GM23338 (cell line): Measurements from ENCODE around the gene IKZF1. TPM values are rescaled to one million over a fixed set of nuclear protein-coding genes. Genes with fewer than 3 reads are reported as not detected.

Source experiments
- ATAC-seq: fragments of 200-7000 bp; cut with Tn5 transposase; 3 replicates; pipeline ENCODE4 v1.9.1; 2020
- DNase-seq: peaks from one replicate; pipeline ENCODE4 v3.0.0-alpha.2; 2015; ENCODE audit warnings: low spot score
- H2AFZ ChIP-seq: fragments of 200-600 bp; sonication (generic); 2 replicates; pipeline ENCODE4 v1.8.0; 2016; ENCODE audit warnings: antibody characterized with exemption, mild to moderate bottlenecking, moderate library complexity
- H3F3A ChIP-seq: fragments of 200-600 bp; sonication (generic); replicated peaks from 2 replicates; pipeline ENCODE4 v1.8.0; 2017; ENCODE audit warnings: antibody characterized with exemption, mixed run types, low read depth
- H3K27ac ChIP-seq: fragments of 200-600 bp; sonication (generic); 2 replicates; pipeline ENCODE4 v1.6.1; 2016; ENCODE audit warnings: low read depth
- H3K27me3 ChIP-seq: fragments of 200-600 bp; sonication (generic); 2 replicates; pipeline ENCODE4 v1.8.0; 2016; ENCODE audit warnings: mild to moderate bottlenecking, mixed run types, moderate library complexity; ENCODE audit not compliant: insufficient read depth
- H3K36me3 ChIP-seq: fragments of 200-600 bp; sonication (generic); 2 replicates; pipeline ENCODE4 v1.8.0; 2016; ENCODE audit warnings: mild to moderate bottlenecking; ENCODE audit not compliant: insufficient read depth
- H3K4me1 ChIP-seq: fragments of 200-600 bp; sonication (generic); 2 replicates; pipeline ENCODE4 v1.8.0; 2016; ENCODE audit warnings: mild to moderate bottlenecking, moderate library complexity; ENCODE audit not compliant: insufficient read depth
- H3K4me2 ChIP-seq: fragments of 200-600 bp; sonication (generic); 2 replicates; pipeline ENCODE4 v1.7.1; 2017; ENCODE audit warnings: mixed run types
- H3K4me3 ChIP-seq: fragments of 200-600 bp; sonication (generic); 2 replicates; pipeline ENCODE4 v1.6.1; 2016; ENCODE audit warnings: mixed run types
- H3K79me2 ChIP-seq: fragments of 200-600 bp; sonication (generic); replicated peaks from 2 replicates; pipeline ENCODE4 v1.8.0; 2017; ENCODE audit warnings: mild to moderate bottlenecking; ENCODE audit not compliant: insufficient read depth
- H3K9me2 ChIP-seq: fragments of 200-600 bp; sonication (generic); 2 replicates; pipeline ENCODE4 v1.8.0; 2017; ENCODE audit not compliant: insufficient read depth
- H4K20me1 ChIP-seq: fragments of 200-600 bp; sonication (generic); replicated peaks from 2 replicates; pipeline ENCODE4 v1.8.0; 2017; ENCODE audit warnings: mild to moderate bottlenecking; ENCODE audit not compliant: insufficient read depth
- H3K27ac Mint-ChIP-seq: 2 replicates; pipeline ENCODE4 v1.8.0; 2020; ENCODE audit warnings: inconsistent platforms, mild to moderate bottlenecking, moderate library complexity, mixed read lengths
- H3K27me3 Mint-ChIP-seq: 3 replicates; pipeline ENCODE4 v1.8.0; 2022; ENCODE audit warnings: low read depth, mild to moderate bottlenecking, moderate library complexity, mixed read lengths, inconsistent platforms; ENCODE audit not compliant: insufficient read depth, poor library complexity
- H3K36me3 Mint-ChIP-seq: 3 replicates; pipeline ENCODE4 v1.8.0; 2021; ENCODE audit warnings: low read depth, mild to moderate bottlenecking, inconsistent platforms, moderate library complexity, mixed read lengths
- H3K4me1 Mint-ChIP-seq: 3 replicates; pipeline ENCODE4 v1.8.0; 2020; ENCODE audit warnings: mild to moderate bottlenecking, inconsistent platforms, mixed read lengths
- H3K4me3 Mint-ChIP-seq: 3 replicates; pipeline ENCODE4 v1.8.0; 2021; ENCODE audit warnings: moderate library complexity, mild to moderate bottlenecking, inconsistent platforms, mixed read lengths
- H3K9me3 Mint-ChIP-seq: 3 replicates; pipeline ENCODE4 v1.8.0; 2020; ENCODE audit warnings: moderate library complexity, mild to moderate bottlenecking, inconsistent platforms, mixed read lengths
- CREB1 ChIP-seq: fragments of 250-450 bp; sonication (Bioruptor Pico); IDR thresholded peaks from 2 replicates; pipeline ENCODE4 v1.5.0; 2020; ENCODE audit warnings: low read depth, mild to moderate bottlenecking, moderate library complexity
- CTCF ChIP-seq, 2 experiments: fragments of 200-600 bp in 1 of 2; sonication (generic) in 1 of 2; conservative IDR thresholded peaks; 2 replicates each; pipeline versions ENCODE4 v1.5.1 to v1.6.1; 2016 to 2017; ENCODE audit warnings: antibody characterized with exemption in 2 of 2, low read depth in 2 of 2, mild to moderate bottlenecking in 2 of 2, moderate library complexity in 1 of 2
- ETS1 ChIP-seq: IDR thresholded peaks from 2 replicates; pipeline ENCODE4 v1.6.1; 2016; ENCODE audit warnings: antibody characterized with exemption
- EZH2 ChIP-seq: fragments of 200-600 bp; sonication (generic); IDR thresholded peaks from one replicate; pipeline ENCODE4 v1.8.0; 2017; ENCODE audit warnings: antibody characterized with exemption, mild to moderate bottlenecking, low read depth; ENCODE audit not compliant: unreplicated experiment
- EZH2phosphoT487 ChIP-seq: fragments of 200-600 bp; sonication (generic); IDR thresholded peaks from one replicate; pipeline ENCODE4 v1.8.1; 2018; ENCODE audit warnings: antibody characterized with exemption; ENCODE audit not compliant: unreplicated experiment
- JUNB ChIP-seq: IDR thresholded peaks from one replicate; pipeline ENCODE4 v1.6.1; 2016; ENCODE audit warnings: antibody characterized with exemption; ENCODE audit not compliant: unreplicated experiment
- NANOG ChIP-seq: IDR thresholded peaks from 2 replicates; pipeline ENCODE4 v1.6.1; 2016; ENCODE audit warnings: antibody characterized with exemption, borderline replicate concordance
- REST ChIP-seq: IDR thresholded peaks from one replicate; pipeline ENCODE4 v1.6.1; 2018; ENCODE audit warnings: antibody characterized with exemption; ENCODE audit not compliant: unreplicated experiment
- ZNF462 ChIP-seq: fragments of 250-450 bp; sonication (Bioruptor Pico); IDR thresholded peaks from 2 replicates; pipeline ENCODE4 v1.5.0; 2020; ENCODE audit warnings: mild to moderate bottlenecking, moderate library complexity
- polyA plus RNA-seq: library from polyadenylated mRNA; unstranded; fragments of >200 nt; fragmentation: Nextera tagmentation; extraction: Ambion mirVana; gene quantifications from 2 replicates; pipeline ENCODE4 v1.2.1, GENCODE V29; 2016
- total RNA-seq: library from RNA; depleted of rRNA; stranded (reverse); fragments of >200 nt; shearing (Covaris generic); gene quantifications from 2 replicates; pipeline ENCODE4 v1.2.3, GENCODE V29; 2014

IKZF1 gene
- total and polyA plus RNA-seq, 2 experiments from 2014 or later, result 0.57 to 1.8 TPM

GRCh38 chr7:50399206-50399605 lies 94.7 kb downstream of the IKZF1 start:
- no peak overlapping the region for H3K4me3 ChIP-seq
- H3K9me2 ChIP-seq, result no peaks in the 10 kb centered on the region
- no peaks in the 10 kb centered on the region for H4K20me1 ChIP-seq
- no peaks in the 10 kb centered on the region for H3K27me3 ChIP-seq
- Mint-ChIP-seq H3K4me3 (no peak overlapping the region), H3K27ac (no peak overlapping the region), H3K27me3 (peaks cover 4% of the 10 kb centered on the region), H3K4me1 (no peaks in the 10 kb centered on the region), H3K36me3 (no peaks in the 10 kb centered on the region), H3K9me3 (no peaks in the 10 kb centered on the region)
- H3K79me2 ChIP-seq, result no peaks in the 10 kb centered on the region
- DNase-seq, result no peak
- no peak overlapping the region for H3K27ac ChIP-seq
- no peak overlapping the region for H2AFZ ChIP-seq
- no peaks in the 10 kb centered on the region for H3K4me1 ChIP-seq
- H3K4me2 ChIP-seq, result no peak overlapping the region
- H3K36me3 ChIP-seq, result no peaks in the 10 kb centered on the region
- no peak for ATAC-seq
- TF ChIP-seq ETS1 (no peak), ZNF462 (CRISPR knock-in tag) (no peak), EZH2 (no peak), CTCF (conservative IDR thresholded peaks at IDR 0.05; ENCODE audit: low read depth in 2 of 2) (no peak), CREB1 (CRISPR knock-in tag) (no peak), EZH2phosphoT487 (no peak), JUNB (no peak), REST (no peak), NANOG (no peak)
- H3F3A ChIP-seq, result no peaks in the 10 kb centered on the region
